GM18505 (cell line): ENCODE results near the gene RASA3.

ENCODE experiments used
- ATAC-seq: cut with Tn5 transposase; IDR thresholded peaks from one replicate; pipeline ENCODE4 v1.9.1; 2021; ENCODE audit not compliant: unreplicated experiment
- POLR2A ChIP-seq: IDR thresholded peaks from 4 replicates; pipeline ENCODE4 v1.6.1; 2011; ENCODE audit warnings: borderline replicate concordance; ENCODE audit not compliant: insufficient read depth, insufficient read length; ENCODE audit errors: extremely low read depth

RASA3 gene

DNA sequence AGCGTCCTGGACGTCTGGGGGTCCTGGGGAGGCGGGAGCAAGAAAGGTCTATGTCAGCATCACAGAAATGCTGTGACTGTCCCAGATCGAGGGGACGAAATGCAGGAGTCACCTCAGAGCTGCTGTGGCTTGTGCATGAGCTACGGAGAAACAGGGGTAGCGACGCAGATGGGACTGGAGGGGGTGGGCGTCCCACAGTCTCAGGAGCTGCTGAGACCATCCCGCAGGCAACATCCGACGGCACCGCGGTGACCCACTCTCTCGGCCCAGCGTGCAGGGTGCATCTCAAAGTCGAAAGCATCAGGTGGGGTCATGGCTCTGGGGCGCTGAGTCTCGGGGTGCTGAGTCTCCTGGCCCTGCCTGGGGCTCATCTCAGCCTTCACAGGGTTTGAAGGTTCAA, 121.2 kb downstream of the RASA3 start:
- no peak for ATAC-seq
- TF ChIP-seq POLR2A: no peak

GRCh38 chr13:114010401-114011101, 121.9 kb downstream of the RASA3 start:
- no peak for TF ChIP-seq POLR2A
- no peak for ATAC-seq

DNA sequence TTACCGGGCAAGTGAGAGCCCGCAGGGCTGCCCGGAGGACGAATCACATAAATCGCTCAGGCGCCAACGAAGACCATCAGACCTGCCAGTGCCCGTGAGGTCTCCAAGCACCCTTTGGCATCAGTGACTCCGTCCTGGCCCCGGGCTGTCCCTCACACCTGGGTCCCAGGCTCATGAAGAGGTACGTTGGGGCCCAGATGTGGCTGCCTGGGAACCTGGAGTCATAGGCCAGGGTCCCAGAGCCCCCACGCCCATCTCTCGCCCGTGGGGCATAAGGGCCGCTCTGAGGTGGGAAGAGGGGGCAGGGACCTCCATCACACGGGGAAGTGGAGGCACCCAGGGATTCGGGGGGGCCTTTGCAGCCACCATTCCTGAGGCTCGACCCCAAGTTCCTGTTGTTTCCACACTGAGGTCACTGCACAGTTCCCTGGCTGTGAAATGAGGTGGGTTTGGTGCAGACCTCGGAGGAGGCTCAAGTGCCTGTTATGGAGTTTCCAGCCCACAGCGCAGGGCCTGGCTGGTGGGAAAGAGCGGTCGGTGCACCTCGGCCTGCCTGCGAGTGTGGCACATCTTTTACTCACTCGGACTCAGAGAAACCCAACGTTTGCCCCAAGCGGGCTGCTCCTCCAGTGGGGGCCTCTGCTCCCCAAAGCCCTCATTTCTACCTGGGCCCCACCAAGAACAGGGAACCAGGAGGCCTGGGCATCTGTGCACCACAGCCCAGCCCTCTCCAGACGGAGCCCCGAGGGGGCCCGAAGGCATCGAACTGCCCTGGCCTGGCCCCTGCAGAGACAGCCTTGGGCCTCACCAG, 122.6 kb downstream of the RASA3 start:
- ATAC-seq: no peak
- TF ChIP-seq POLR2A: no peak

- no peak for ATAC-seq
These were observed 123.3 kb downstream of the RASA3 start for GRCh38 chr13:114008964-114009589.

GRCh38 chr13:114007566-114007965, 124.9 kb downstream of the RASA3 start:
- no peak for TF ChIP-seq POLR2A
- ATAC-seq: no peak

More at GRCh38 chr13:114008964-114009589, 123.3 kb downstream of the RASA3 start:
- no peak for TF ChIP-seq POLR2A

- no peak for ATAC-seq
- TF ChIP-seq POLR2A: no peak
These were observed 127.2 kb downstream of the RASA3 start for GRCh38 chr13:114005206-114005724.

- TF ChIP-seq POLR2A: no peak
These were observed 127.8 kb downstream of the RASA3 start for GRCh38 chr13:114004420-114005205.

DNA sequence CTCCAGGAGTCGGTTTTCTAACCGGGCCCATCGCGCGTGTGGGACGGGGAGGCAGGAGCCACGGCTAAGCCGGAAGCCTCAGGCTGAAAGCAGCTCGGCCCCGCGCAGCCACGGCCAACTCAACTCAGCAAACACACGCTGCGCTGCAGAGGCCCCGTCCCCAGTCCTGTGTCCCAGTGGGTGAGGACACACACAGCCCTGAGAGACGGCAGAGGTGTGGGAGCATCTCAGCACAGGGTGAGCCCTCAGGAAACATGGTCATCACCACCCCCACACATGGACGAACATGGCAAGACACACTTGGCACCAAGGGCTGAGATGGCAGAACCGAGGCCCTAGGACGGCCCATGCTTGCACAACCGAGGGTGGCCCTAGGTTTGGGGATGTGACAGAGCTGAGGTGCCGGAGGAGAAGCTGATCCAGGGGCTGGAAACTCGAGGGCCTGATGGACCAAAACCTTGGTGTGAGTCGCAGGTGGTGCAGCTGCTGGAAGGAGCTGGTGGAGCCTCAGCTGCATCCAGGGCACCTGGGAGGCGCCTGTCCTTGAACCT, 129.6 kb downstream of the RASA3 start:
- ATAC-seq: no peak
- TF ChIP-seq POLR2A: no peak

More at GRCh38 chr13:114004420-114005205, 127.8 kb downstream of the RASA3 start:
- ATAC-seq: no peak

- ATAC-seq: no peak
These were observed 130.3 kb downstream of the RASA3 start for GRCh38 chr13:114002009-114002544.

GRCh38 chr13:114001331-114002008, 131.0 kb downstream of the RASA3 start:
- TF ChIP-seq POLR2A: no peak
- no peak for ATAC-seq

More at GRCh38 chr13:114002009-114002544, 130.3 kb downstream of the RASA3 start:
- TF ChIP-seq POLR2A: no peak

GRCh38 chr13:114000151-114001040, 132.0 kb downstream of the RASA3 start:
- TF ChIP-seq POLR2A: no peak
- ATAC-seq: no peak
